Psoas muscle (tissue), 8 donors: Measurements from ENCODE around the gene LZTS3. TPM values are rescaled to one million over a fixed set of nuclear protein-coding genes. Genes with fewer than 3 reads are reported as not detected.

Source experiments
- ATAC-seq, 4 donors: fragments of 200-7000 bp; cut with Tn5 transposase; one replicate each; pipeline ENCODE4 v1.9.1; 2020; ENCODE audit warnings: moderate library complexity in 3 of 4, mild to moderate bottlenecking in 2 of 4
- DNase-seq, 2 donors: peaks; one replicate each; pipeline ENCODE4 v3.0.0-alpha.2; 2020
- H3K27ac ChIP-seq: fragments of 200-600 bp; one replicate; pipeline ENCODE4 v1.8.0; 2022
- H3K27me3 ChIP-seq, 3 donors: fragments of 200-600 bp in 1 of 3; one replicate each; pipeline versions ENCODE4 v1.6.1 to v1.8.0; 2013 to 2022; ENCODE audit warnings: low read length in 2 of 3, mild to moderate bottlenecking in 2 of 3, moderate library complexity in 1 of 3; ENCODE audit not compliant: insufficient read depth in 3 of 3
- H3K36me3 ChIP-seq, 2 donors: fragments of 200-600 bp in 1 of 2; one replicate each; pipeline versions ENCODE4 v1.6.1 to v1.8.0; 2013 to 2022; ENCODE audit warnings: low read depth in 1 of 2, mild to moderate bottlenecking in 1 of 2, moderate library complexity in 1 of 2; ENCODE audit not compliant: insufficient read depth in 1 of 2
- H3K4me1 ChIP-seq: fragments of 200-600 bp; one replicate; pipeline ENCODE4 v1.8.0; 2022
- H3K4me3 ChIP-seq: fragments of 200-600 bp; one replicate; pipeline ENCODE4 v1.8.0; 2022; ENCODE audit warnings: mild to moderate bottlenecking
- H3K9me3 ChIP-seq: fragments of 200-600 bp; one replicate; pipeline ENCODE4 v1.8.0; 2022
- WGBS, 3 donors: extraction: QIAGEN DNeasy Blood & Tissue Kit; methylation state at CpG; one replicate each; pipeline versions ENCODE4 v1.1.6 to v1.1.7; 2013; 5-methylcytosine and 5-hydroxymethylcytosine counted together
- intact Hi-C, 2 donors: fragments of 100-400 bp; cut with DNase I; formaldehyde crosslinking; loops; one replicate each; pipeline versions ENCODE4 v1.11.0 to v1.14.2; 2022
- polyA plus RNA-seq, 3 donors: library from polyadenylated mRNA; stranded (reverse); fragments of 200-250 nt; gene quantifications; one replicate each; pipeline ENCODE4 v1.2.3, GENCODE V29; 2013
- total RNA-seq, 4 donors: library from RNA; stranded (reverse); fragmentation: NEBNext Ultra II Directional in 2 of 4; extraction: Animal tissue kit (Norgen Biotek cat#: 25700) in 2 of 4; gene quantifications; one replicate each; pipeline versions ENCODE4 v1.2.1 to v1.2.4, GENCODE V29; 2021 to 2023
- TF ChIP-seq, protein P1 (sequence below): fragments of 200-600 bp; IDR thresholded peaks from one replicate; pipeline ENCODE4 v1.8.0; 2022; ENCODE audit warnings: antibody characterized with exemption
- donor health status: healthy with polysubstance abuse.
- donor health status: DM: no; HTN: no; CAD: no; lungs with moderate emphysema.
- donor health status: Bipolar disorder and iron deficiency.
- donor health status: healthy.
- donor health status: DM: yes; HTN: yes; CAD: no.
- donor health status: DM: no; HTN: no; CAD: no.
- donor health status: DM: no; HTN: no; CAD: no.
- donor health status: DM: yes; HTN: yes; CAD: no.

The LZTS3 gene
- total and polyA plus RNA-seq, 7 donors: 4.1 to 13.7 (median 7.9) TPM

DNA sequence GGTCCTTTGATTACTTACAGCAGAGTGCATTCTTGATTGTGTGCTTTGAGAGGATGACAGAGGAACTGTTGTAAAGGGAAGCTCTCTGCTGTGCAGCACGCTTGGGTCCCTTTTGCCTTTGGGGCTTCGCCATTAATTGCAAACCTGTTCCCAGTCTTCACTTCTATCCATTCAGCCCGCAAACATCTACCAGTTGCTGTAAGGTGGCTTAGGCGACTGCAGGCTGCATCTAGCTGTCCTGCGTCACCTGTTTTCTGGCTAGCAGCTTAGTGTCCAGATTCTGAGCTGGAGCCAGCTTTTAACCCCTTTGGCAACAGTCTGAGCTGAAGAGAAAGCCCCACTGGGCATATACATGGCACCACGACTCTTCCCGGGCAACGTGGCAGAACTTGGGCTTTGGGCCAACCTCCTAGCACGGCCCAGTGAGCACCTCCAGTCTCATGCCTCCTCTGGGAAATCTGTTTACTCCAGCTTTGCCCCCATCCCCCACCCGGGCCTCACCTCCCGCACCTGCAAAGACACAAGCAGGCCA, 11.2 kb downstream of the LZTS3 start:
- no peak for DNase-seq
- peaks cover 33% of the 10 kb centered on the region for H3K4me1 ChIP-seq
- H3K36me3 ChIP-seq: no peaks in the 10 kb centered on the region
- no peak for ATAC-seq
- peak overlapping the region; percentile 46 for H3K27ac ChIP-seq
- H3K9me3 ChIP-seq: no peaks in the 10 kb centered on the region
- TF ChIP-seq, protein P1, sequence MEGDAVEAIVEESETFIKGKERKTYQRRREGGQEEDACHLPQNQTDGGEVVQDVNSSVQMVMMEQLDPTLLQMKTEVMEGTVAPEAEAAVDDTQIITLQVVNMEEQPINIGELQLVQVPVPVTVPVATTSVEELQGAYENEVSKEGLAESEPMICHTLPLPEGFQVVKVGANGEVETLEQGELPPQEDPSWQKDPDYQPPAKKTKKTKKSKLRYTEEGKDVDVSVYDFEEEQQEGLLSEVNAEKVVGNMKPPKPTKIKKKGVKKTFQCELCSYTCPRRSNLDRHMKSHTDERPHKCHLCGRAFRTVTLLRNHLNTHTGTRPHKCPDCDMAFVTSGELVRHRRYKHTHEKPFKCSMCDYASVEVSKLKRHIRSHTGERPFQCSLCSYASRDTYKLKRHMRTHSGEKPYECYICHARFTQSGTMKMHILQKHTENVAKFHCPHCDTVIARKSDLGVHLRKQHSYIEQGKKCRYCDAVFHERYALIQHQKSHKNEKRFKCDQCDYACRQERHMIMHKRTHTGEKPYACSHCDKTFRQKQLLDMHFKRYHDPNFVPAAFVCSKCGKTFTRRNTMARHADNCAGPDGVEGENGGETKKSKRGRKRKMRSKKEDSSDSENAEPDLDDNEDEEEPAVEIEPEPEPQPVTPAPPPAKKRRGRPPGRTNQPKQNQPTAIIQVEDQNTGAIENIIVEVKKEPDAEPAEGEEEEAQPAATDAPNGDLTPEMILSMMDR: no peak
- intact Hi-C loops: no loop called here
- no peaks in the 10 kb centered on the region for H3K27me3 ChIP-seq
- H3K4me3 ChIP-seq: no peak overlapping the region
- 30 to 48% (median 38%) methylated on average over 11 of the region's 11 CpGs for WGBS, 3 donors

DNA sequence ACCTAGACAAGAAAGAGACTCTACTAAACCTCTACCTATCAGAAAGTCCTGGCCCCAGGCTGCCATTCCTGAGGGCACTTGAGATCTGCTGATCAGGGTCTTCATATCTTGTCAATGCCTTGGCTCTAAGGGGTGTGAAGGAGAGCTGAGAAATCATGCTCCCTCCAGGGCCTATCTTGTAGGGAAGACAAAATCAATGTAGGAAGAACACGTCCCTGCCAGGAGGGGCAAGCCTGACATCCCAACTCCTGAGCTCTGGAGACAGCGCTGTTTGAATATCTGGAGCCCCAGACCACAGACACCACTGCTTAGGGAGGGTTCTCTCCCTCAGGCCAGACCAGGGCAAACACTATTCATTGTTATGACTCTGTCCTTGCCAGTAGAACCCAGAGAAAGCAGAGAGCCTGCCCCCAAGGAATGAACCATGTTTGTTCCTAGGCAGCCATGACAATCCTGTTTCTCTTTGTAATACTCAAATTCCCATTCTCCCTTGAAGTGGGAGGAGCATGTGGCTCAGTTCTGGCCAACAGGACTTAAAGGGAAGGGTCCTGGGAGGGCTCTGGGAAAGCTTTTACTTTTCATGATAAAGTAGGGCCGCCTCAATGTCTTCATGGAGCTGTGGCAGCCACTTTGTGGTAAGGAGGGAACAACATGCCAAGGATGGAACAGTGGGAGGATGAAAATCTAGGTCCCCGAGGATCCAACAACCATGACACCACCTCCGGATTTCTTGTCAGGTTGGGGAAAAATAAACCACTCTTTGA, 11.9 kb downstream of the LZTS3 start:
- H3K36me3 ChIP-seq: no peaks in the 10 kb centered on the region
- intact Hi-C loops: no loop called here
- ATAC-seq (no peak), DNase-seq (no peak)
- WGBS, 3 donors: 68 to 72% (median 71%) methylated on average over 5 of the region's 5 CpGs
- H3K9me3 ChIP-seq: no peaks in the 10 kb centered on the region
- H3K4me1 ChIP-seq: peaks cover 40% of the 10 kb centered on the region
- no peaks in the 10 kb centered on the region for H3K27me3 ChIP-seq
- peak overlapping the region; percentile 46 for H3K27ac ChIP-seq
- no peak overlapping the region for H3K4me3 ChIP-seq
- TF ChIP-seq, protein P1: no peak

DNA sequence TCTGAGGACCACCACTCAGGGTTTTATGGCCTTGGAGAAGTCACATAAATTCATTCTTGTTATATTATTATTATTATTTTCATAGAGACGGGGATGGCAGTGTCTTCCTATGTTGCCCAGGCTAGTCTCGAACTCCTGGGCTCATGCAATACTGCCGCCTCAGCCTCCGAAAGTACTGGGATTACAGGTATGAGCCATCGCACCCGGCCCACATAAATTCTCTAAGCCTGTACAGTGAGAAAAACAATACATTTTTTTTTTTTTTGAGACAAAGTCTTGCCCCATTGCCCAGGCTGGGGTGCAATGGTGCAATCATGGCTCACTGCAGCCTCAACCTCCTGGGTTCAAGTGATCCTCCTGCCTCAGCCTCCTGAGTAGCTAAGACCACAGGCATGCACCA, 12.9 kb downstream of the LZTS3 start:
- no peaks in the 10 kb centered on the region for H3K27me3 ChIP-seq
- DNase-seq (no peak), ATAC-seq (no peak)
- H3K4me1 ChIP-seq: peaks cover 48% of the 10 kb centered on the region
- peak overlapping the region; percentile 100 for H3K4me3 ChIP-seq
- 88 to 96% (median 94%) methylated on average over 6 of the region's 6 CpGs for WGBS, 3 donors
- H3K9me3 ChIP-seq: no peaks in the 10 kb centered on the region
- peak overlapping the region; percentile 98 for H3K27ac ChIP-seq
- peaks cover 0 to 4% of the 10 kb centered on the region in 2 donors for H3K36me3 ChIP-seq
- TF ChIP-seq, protein P1: no peak
- intact Hi-C loops: no loop called here

DNA sequence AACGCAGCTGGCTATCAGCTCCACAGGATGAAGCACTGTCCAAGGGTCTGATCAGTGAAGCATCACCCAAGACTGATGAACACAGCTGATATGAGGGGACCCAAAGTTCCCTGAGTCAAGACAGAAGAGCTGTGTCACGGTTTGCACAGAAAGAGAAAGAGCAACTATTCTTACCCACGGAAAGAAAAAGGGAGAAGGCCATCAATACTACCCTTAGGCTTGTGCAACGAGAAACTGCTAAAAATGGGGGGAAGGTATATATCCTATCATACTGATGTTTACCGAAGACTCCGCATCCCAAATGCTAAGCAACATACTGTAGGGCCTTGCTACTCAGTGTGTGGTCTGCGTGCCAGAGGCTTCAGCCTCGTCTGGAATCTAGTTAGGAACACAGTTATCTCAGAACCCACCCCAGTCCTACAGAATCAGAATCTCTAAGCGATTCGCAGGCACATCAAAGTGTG, 14.3 kb downstream of the LZTS3 start:
- Histone ChIP-seq H3K27ac (peak overlapping the region; percentile 98), H3K4me1 (peaks cover 52% of the 10 kb centered on the region), H3K27me3 (no peaks in the 10 kb centered on the region), H3K4me3 (peak overlapping the region; percentile 100), H3K9me3 (no peaks in the 10 kb centered on the region), H3K36me3 (peaks cover 0 to 18% of the 10 kb centered on the region in 2 donors)
- TF ChIP-seq, protein P1: no peak
- intact Hi-C loops: loop anchor here in 1 of 2 donors (5.0 kb wide), 1 partner anchor 37 kb away; no protein-coding TSS in a partner anchor
- 0 to 2% (median 2%) methylated on average over 10 of the region's 10 CpGs for WGBS, 3 donors
- DNase-seq (no peak), ATAC-seq (peak in 3 of 4 donors; percentile 7 to 48 (median 28))
